OCI-LY7 (cell line): ENCODE data around the gene LGALS9. TPM values are rescaled to one million over a fixed set of nuclear protein-coding genes. Genes with fewer than 3 reads are reported as not detected.

Experiments used
- BruUV-seq: library from RNA; stranded (reverse); fragments of 400-500 nt; replicated peaks from 2 replicates; lab custom pipeline; 2021; lab: Mats Ljungman, UMichigan
- CTCF ChIA-PET: fragments of 300-600 bp; sonication (Branson Sonifier 250); formaldehyde crosslinking; loops from one replicate; lab custom pipeline; 2022; ENCODE audit warnings: antibody characterized with exemption; ENCODE audit not compliant: unreplicated experiment; lab: Charles Lee
- POLR2A ChIA-PET: fragments of 300-600 bp; sonication (Branson Sonifier 250); formaldehyde crosslinking; loops from one replicate; lab custom pipeline; 2022; ENCODE audit warnings: antibody characterized with exemption; lab: Charles Lee
- DNase-seq: peaks from one replicate; pipeline ENCODE4 v3.0.0-alpha.2; 2015; ENCODE audit warnings: low spot score
- H2AFZ ChIP-seq: fragments of 200-600 bp; sonication (generic), shearing (Covaris generic); 2 replicates; pipeline ENCODE4 v1.6.1; 2014; ENCODE audit warnings: mild to moderate bottlenecking, antibody characterized with exemption, low read length, moderate library complexity
- H3K27ac ChIP-seq: fragments of 200-600 bp; sonication (generic); 2 replicates; pipeline ENCODE4 v1.5.1; 2014; ENCODE audit warnings: mixed run types, low read depth, mild to moderate bottlenecking, moderate library complexity, low read length, inconsistent platforms; ENCODE audit not compliant: poor library complexity, severe bottlenecking
- H3K36me3 ChIP-seq: fragments of 200-600 bp; sonication (generic); 2 replicates; pipeline ENCODE4 v1.6.1; 2014; ENCODE audit warnings: mild to moderate bottlenecking, antibody characterized with exemption, low read length, moderate library complexity, mixed read lengths; ENCODE audit not compliant: insufficient read depth
- H3K4me1 ChIP-seq: fragments of 200-600 bp; sonication (generic); 2 replicates; pipeline ENCODE4 v1.5.1; 2014; ENCODE audit warnings: mild to moderate bottlenecking, low read length; ENCODE audit not compliant: insufficient read depth, poor library complexity, severe bottlenecking
- H3K4me2 ChIP-seq: fragments of 200-600 bp; sonication (generic); 2 replicates; pipeline ENCODE4 v1.6.1; 2014; ENCODE audit warnings: mild to moderate bottlenecking, low read length
- H3K4me3 ChIP-seq: fragments of 200-600 bp; sonication (generic); 2 replicates; pipeline ENCODE4 v1.5.1; 2014; ENCODE audit warnings: mild to moderate bottlenecking, low read depth, low read length; ENCODE audit not compliant: poor library complexity, severe bottlenecking
- H3K79me2 ChIP-seq: fragments of 200-600 bp; sonication (generic); 2 replicates; pipeline ENCODE4 v1.6.1; 2016; ENCODE audit warnings: low read depth, mild to moderate bottlenecking, low read length, moderate library complexity, mixed read lengths; ENCODE audit not compliant: insufficient read depth
- H3K9me2 ChIP-seq: fragments of 200-600 bp; sonication (generic); 2 replicates; pipeline ENCODE4 v1.6.1; 2016; ENCODE audit warnings: mild to moderate bottlenecking, low read length, mixed read lengths; ENCODE audit not compliant: insufficient read depth
- H3K9me3 ChIP-seq: fragments of 200-600 bp; sonication (generic); 2 replicates; pipeline ENCODE4 v1.6.1; 2014; ENCODE audit warnings: mild to moderate bottlenecking, mixed run types, low read length, mixed read lengths
- H4K20me1 ChIP-seq: fragments of 200-600 bp; sonication (generic); 2 replicates; pipeline ENCODE4 v1.6.1; 2014; ENCODE audit warnings: mild to moderate bottlenecking, antibody characterized with exemption, low read length, moderate library complexity, mixed read lengths; ENCODE audit not compliant: insufficient read depth
- CTCF ChIP-seq: fragments of 200-600 bp; sonication (generic); conservative IDR thresholded peaks from 2 replicates; pipeline ENCODE4 v1.5.1; 2014; ENCODE audit warnings: mild to moderate bottlenecking, antibody characterized with exemption, low read length, moderate library complexity, mixed read lengths
- EZH2phosphoT487 ChIP-seq: fragments of 200-600 bp; sonication (generic); IDR thresholded peaks from 2 replicates; pipeline ENCODE4 v1.6.1; 2018; ENCODE audit warnings: low read depth, borderline replicate concordance, mild to moderate bottlenecking, mixed run types, antibody characterized with exemption, low read length, moderate library complexity, mixed read lengths
- intact Hi-C: fragments of 100-400 bp; cut with micrococcal nuclease; formaldehyde crosslinking; loops from one replicate; pipeline ENCODE4 v1.10.0; 2022; ENCODE audit not compliant: unreplicated experiment
- total RNA-seq, 2 experiments: library from RNA; depleted of rRNA in 1 of 2; stranded (reverse); fragments of >200 nt in 1 of 2; shearing (Covaris generic) in 1 of 2; gene quantifications; 2 replicates each; pipeline ENCODE4 v1.2.3, GENCODE V29; 2014 to 2022

The LGALS9 gene
- total RNA-seq, 2 experiments from 2014 or later: 2.2 to 4.2 TPM

- Histone ChIP-seq H4K20me1 (no peaks in the 10 kb centered on the region), H3K9me2 (no peaks in the 10 kb centered on the region), H3K4me1 (no peaks in the 10 kb centered on the region), H3K9me3 (0 out of 2 replicates have a peak, but pooled peaks cover 4% of the 10 kb centered on the region), H3K79me2 (no peaks in the 10 kb centered on the region), H3K36me3 (no peaks in the 10 kb centered on the region), H3K4me2 (no peak overlapping the region), H3K27ac (no peak overlapping the region), H2AFZ (no peak overlapping the region), H3K4me3 (no peak overlapping the region)
- BruUV-seq: no TSS peak
- intact Hi-C loops: no loop called here
- no peak for DNase-seq
- ChIA-PET CTCF (no interaction called here), POLR2A (no interaction called here)
- TF ChIP-seq CTCF (no peak), EZH2phosphoT487 (no peak)
Measured at GRCh38 chr17:27622986-27623385, 8.0 kb upstream of the LGALS9 start.

- no peaks in the 10 kb centered on the region for H3K4me1 ChIP-seq
- H3K79me2 ChIP-seq: no peaks in the 10 kb centered on the region
- ChIA-PET CTCF (interaction anchor here (0.6 kb wide), 2 partner anchors 8 to 15 kb away, joined by 3 read pairs; no protein-coding TSS in a partner anchor), POLR2A (no interaction called here)
- H3K9me2 ChIP-seq: no peaks in the 10 kb centered on the region
- no peak overlapping the region for H3K4me3 ChIP-seq
- no peak overlapping the region for H2AFZ ChIP-seq
- intact Hi-C loops: no loop called here
- H3K27ac ChIP-seq: no peak overlapping the region
- H3K36me3 ChIP-seq: no peaks in the 10 kb centered on the region
- BruUV-seq: no TSS peak
- H3K9me3 ChIP-seq: 0 out of 2 replicates have a peak, but pooled peaks cover 4% of the 10 kb centered on the region
- no peak overlapping the region for H3K4me2 ChIP-seq
- no peaks in the 10 kb centered on the region for H4K20me1 ChIP-seq
- TF ChIP-seq EZH2phosphoT487 (no peak), CTCF (no peak)
- DNase-seq: no peak
Measured at GRCh38 chr17:27623614-27624013, 7.4 kb upstream of the LGALS9 start.

- Histone ChIP-seq H3K9me3 (0 out of 2 replicates have a peak, but pooled peaks cover 4% of the 10 kb centered on the region), H3K4me3 (no peak overlapping the region), H3K4me1 (no peaks in the 10 kb centered on the region), H2AFZ (no peak overlapping the region), H3K9me2 (no peaks in the 10 kb centered on the region), H3K27ac (no peak overlapping the region), H4K20me1 (no peaks in the 10 kb centered on the region), H3K4me2 (no peak overlapping the region), H3K36me3 (no peaks in the 10 kb centered on the region), H3K79me2 (no peaks in the 10 kb centered on the region)
- no peak for DNase-seq
- no TSS peak for BruUV-seq
- intact Hi-C loops: no loop called here
- POLR2A ChIA-PET: interaction anchor here (0.6 kb wide), 1 partner anchor 282 kb away, joined by 3 read pairs; no protein-coding TSS in a partner anchor
- no peak for TF ChIP-seq CTCF
- no peak for TF ChIP-seq EZH2phosphoT487
- CTCF ChIA-PET: no interaction called here
Measured at GRCh38 chr17:27624539-27624938, 6.4 kb upstream of the LGALS9 start.
